Hematopoietic multipotent progenitor cell treated with erythropoietin and hydrocortisone succinate and interleukin-3 and kit ligand, for 4 days (in vitro differentiated cells): Measurements from ENCODE around the gene HTR4.
A peak's percentile ranks its signal among the peaks of the same experiment; 100 is the strongest.
"Not testable (repeated sequence)": the region's sequence is repeated elsewhere in the genome, so short reads cannot be mapped to it uniquely, and the experiment has no call there.

Source experiments
- DNase-seq: peaks from one replicate; pipeline ENCODE4 v3.0.0-alpha.2; 2015

The HTR4 gene

DNA sequence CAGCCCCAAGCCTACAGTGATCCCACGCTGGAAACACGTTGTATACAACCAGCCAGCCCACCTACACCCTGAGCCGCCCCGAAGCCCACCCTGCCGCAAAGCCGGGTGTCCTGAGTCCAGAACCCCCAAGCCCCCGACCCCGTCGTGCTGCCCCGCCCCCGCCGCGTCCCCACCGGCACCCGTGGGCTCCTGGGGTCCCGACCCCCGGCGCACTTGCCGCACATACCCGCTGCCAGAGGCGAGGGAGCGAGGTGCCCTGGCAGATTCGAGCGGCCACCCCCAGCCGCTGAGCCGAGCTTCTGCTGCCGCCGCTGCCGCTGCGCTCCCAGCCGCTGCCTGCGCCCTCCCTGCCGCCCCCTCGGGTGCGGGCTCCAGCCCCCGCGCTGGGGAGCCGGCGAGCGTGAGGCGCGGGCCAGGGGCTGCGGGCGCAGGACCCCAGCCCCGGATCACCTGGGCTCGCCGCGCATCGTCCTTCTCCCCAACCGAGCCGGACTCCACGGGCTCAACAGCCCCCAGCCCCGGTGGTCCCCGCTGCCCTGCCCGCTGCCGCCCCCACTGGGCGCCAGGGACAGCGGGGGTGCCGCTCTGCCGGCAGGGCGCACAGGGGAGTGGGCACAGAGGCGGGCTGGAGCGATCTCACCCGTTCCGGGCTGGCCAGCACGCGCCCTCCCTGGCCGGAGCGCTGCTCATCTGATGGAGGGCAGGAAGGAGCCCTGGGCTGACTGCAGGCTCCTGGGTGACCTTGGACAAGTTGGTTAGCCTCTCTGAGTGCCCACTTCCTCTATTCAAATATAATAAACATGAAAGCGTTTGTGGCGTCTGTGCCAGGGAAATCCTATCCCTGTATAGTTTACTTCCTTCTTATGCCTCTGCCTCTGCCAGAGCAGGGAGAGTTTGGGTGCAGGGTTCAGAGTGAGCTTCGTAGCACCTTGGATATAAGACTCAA, at the start of gene HTR4:
HTR4 (minus strand) TSS at position 692 of the 946 bp plus-strand sequence. CDS start 17,513 bp downstream, outside the sequence.
- peak; percentile 32 for DNase-seq

- peak; percentile 8 for DNase-seq
Measured at GRCh38 chr5:148702019-148702596, 47.8 kb upstream of the HTR4 start.

GRCh38 chr5:148699028-148699427, 44.7 kb upstream of the HTR4 start:
- peak; percentile 21 for DNase-seq

DNA sequence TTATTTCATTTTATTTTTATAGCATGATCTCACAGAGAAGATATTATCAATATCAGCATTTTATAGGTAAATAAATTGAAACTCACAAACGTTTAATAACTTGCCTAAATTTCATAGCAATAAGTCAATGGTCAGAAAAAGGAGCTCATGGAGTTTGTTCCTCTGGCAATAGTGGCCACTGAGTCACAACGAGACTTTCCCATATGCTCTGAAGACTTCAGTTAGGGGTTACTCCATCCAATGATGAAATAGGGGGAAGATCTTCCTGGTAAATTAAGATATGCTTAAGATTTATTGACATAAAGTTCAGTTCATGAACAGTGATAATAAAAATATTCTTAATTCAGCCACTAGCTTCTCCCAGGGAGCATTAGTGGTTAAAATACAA, 43.5 kb upstream of the HTR4 start:
- DNase-seq: no peak

DNA sequence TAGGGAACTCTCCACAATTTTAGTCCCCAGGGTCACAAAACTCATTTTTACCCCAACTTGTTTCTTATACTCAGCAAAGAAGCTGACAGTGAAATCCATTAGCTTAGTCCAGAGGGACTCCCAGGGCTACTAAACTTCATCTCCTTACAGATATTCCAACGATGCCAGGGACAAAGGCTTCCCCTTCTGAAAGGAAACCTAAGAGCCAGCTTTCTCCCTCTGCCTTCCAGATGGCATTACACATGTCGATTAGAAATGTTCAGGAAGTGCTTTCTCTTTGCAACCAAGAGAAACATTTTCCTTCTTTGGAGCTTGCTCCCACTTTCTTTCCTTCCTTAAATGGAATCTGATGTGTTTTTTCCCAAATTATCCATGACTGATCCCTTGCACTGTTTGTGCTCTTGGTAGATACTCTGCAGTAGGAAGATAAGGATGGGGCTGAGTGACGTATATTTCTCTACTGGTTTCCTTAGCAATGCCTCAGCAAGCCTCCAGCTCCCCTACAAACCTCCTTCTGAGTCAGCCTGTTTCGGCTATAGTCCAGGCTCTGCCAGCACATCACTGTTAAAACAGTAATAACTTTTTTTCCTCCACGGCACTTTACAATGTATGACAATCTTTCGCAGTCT, 43.0 kb upstream of the HTR4 start:
- peak; percentile 22 for DNase-seq

- DNase-seq: peak; percentile 17
Measured at GRCh38 chr5:148696187-148697036, 42.1 kb upstream of the HTR4 start.

DNA sequence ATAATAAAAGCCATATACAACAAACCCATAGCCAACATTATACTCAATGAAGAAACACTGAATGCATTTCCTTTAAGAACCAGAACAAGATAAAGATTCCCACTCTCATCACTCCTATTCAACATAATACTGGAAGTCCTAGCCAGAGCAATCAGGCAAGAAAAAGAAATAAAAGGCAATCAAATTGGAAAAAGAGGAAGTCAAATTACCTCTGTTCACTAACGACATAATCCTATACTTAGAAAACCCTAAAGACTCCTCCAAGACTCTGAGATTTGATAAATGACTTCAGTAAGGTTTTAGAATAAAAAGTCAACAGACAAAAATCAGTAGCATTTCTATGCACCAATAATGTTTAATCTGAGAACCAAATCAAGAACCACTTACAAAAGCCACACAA, 36.6 kb upstream of the HTR4 start:
- no peak for DNase-seq

DNA sequence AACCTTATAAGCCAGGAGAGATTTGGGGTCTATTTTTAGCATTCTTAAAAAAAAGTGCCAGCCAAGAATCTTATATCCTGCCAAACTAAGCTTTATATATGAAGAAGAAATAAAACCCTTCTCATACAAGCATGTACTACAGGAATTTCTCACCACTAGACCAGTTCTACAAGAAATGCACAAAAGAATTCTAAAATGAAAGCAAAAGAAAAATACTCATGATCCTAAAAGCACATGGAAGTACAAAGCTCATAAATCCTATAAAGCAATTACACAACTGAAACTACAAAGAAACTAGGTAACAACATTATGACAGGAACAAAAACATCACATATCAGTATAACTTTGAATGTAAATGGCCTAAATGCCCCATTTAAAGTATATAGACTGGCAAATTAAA, 34.5 kb upstream of the HTR4 start:
- no peak for DNase-seq

GRCh38 chr5:148687871-148688270, 33.5 kb upstream of the HTR4 start:
- no peak for DNase-seq

GRCh38 chr5:148687427-148687826, 33.1 kb upstream of the HTR4 start:
- DNase-seq: peak; percentile 79

DNA sequence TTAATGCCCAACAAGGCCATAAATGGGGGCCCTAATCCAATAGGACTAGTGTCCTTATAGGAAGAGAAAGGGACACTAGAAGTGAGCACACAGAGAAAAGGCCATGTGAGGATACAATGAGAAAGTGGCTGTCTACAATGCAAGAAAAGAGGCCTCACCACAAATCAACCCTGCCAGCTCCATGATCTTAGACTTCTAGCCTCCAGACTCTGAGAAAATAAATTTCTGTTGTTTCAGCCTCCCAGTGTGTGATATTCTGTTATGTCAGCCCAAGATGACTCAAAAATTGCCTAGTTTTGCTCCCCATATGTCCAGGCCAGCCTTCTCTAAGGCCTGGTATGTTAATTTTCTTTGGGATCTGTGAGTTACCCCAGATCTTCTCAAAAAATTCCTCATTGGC, 32.3 kb upstream of the HTR4 start:
- DNase-seq: no peak

DNA sequence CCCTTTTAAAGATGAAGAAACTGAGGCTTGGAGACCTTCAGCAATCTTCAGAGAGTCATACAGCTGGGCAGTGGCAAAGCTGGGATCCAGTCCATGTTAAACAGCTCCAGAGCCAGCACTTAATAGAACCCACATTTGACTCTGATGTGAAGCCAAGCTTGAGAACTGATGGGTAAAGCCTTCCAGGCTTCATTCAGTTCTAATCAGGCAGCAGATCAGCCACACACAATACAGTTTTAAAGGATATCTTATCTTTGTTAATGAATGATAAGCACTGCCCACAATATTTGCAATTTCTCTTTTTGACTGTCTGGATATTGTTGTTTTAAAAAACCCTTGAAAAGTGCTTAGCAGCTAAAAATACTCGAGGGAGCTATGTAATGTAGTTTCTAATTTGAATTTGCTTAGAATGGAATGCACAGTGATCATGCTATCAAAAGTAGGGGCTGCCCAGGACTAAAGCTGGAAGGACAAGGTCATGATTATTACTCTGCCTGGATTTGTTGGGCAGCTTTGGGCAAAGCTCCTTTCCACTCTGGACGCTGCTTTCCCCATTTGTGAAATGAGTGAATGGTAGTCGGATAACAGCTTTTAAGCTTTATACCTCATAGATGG, 31.3 kb upstream of the HTR4 start:
- DNase-seq: peak; percentile 32

DNA sequence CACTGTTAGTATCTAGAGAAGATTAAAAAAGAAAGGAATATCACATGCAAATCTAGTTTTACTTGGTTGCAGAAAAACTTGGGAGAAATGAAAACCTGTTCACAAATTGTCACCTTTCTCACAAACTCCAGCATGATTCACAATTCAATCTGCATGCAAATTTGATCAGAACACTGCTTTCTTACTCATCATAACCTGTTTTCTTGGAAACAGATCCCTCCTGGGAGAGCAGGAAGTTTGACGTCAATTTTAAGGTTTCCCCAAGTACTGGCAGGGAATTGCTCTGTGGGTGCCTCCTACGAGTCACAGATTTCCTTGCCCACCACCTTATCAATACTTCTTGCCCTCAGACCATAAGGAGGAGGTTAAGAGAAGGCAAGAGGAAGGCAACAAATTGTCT, 30.2 kb upstream of the HTR4 start:
- no peak for DNase-seq

GRCh38 chr5:148683651-148684050, 29.3 kb upstream of the HTR4 start:
- DNase-seq: no peak

GRCh38 chr5:148682058-148683026, 28.0 kb upstream of the HTR4 start:
- DNase-seq: peak; percentile 30

DNA sequence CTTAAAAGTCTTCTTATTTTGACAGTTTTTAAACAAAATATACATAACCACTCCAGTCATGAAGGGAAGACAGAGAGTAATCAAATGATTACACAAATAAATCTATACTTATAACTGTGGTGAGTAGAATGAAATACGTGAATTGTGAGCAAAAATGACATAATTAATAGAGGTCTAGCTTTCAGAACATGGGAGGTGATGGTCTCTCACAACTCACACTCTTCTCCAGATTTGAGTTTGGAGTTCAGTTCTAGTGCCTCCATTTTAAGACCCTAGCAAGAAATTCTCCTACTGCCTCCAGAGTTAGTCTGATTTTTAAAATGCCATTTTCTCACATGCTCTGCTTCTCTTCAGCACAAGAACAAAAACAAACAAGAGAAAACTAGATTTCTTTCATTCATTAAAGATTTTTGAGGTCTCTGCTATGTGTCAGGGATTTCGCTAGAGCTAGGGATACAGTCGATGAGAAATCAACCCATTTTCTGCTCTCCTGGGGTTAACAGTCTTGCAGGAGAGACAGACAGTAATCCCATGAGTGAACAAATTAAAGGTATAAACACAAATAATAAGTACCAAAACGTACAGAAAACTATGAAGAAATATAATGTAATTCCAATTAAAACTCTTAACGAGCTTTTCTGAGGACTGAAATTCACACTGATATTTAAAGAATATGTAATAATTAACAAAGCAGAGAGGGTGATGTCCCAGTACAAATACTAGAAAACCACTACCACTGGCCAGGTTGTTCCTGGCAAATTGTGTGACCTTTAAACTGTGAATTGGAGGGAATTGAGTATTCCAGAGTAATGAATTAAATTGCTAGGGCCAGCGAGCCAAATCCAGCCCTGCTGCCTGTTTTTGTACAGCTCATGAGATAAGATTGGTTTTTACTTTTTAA, 27.1 kb upstream of the HTR4 start:
- no peak for DNase-seq

DNA sequence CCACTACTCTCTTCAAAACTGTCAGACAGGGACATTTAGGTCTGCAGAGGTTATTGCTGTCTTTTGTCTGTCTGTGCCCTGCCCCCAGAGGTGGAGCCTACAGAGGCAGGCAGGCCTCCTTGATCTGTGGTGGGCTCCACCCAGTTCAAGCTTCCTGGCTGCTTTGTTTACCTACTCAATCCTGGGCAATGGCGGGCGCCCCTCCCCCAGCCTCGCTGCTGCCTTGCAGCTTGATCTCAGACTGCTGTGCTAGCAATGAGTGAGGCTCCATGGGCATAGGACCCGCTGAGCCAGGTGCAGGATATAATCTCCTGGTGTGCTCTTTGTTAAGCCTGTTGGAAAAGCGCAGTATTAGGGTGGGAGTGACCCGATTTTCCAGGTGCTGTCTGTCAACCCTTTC, 19.4 kb upstream of the HTR4 start:
- DNase-seq: not testable (repeated sequence)

- DNase-seq: peak; percentile 40
Measured at GRCh38 chr5:148666353-148666752, 12.0 kb upstream of the HTR4 start.

DNA sequence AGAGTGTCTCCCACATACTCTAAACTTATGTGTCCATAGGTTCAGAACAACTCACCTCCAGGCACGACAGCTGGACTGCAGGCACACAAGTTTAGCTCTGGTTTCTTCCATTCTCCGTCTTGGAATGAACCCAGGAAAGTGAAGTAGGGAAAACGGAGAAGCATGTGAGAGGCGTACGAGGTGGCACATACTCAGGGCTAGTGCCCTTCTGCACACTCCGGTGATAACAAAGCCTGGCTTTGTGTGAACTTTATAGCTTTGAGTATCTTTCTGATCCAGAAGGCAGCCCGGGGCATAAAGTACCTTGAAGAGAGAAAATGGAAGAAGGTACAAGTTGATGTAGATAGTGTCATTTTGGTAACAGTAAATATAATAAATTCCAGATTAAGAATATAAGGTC, 11.1 kb upstream of the HTR4 start:
- DNase-seq: no peak

DNA sequence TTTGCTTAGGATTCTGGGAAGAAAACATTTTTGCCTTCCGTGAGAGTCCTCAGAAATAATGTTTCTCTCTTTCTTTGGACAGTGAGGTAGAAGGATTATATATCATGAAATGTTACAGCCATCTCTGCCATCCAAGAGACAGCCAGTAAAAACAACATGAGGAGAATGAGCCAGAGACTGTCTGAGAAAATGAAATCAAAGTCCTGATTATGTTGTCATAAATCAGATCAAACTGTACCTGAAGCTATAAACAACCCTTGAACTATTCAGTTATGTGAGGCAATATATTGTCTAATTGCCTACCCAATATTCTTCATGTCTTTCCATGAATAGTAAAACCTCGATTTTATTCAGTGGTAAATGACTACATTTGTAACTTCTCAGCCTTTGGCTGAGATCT, 9.2 kb upstream of the HTR4 start:
- DNase-seq: no peak
